GM15510 (cell line): ENCODE results near the gene GALNT18.

Experiments
- POLR2A ChIP-seq: IDR thresholded peaks from 3 replicates; pipeline ENCODE4 v1.6.1; 2011; ENCODE audit warnings: borderline replicate concordance; ENCODE audit not compliant: insufficient read length; ENCODE audit errors: extremely low read depth

GALNT18 gene

DNA sequence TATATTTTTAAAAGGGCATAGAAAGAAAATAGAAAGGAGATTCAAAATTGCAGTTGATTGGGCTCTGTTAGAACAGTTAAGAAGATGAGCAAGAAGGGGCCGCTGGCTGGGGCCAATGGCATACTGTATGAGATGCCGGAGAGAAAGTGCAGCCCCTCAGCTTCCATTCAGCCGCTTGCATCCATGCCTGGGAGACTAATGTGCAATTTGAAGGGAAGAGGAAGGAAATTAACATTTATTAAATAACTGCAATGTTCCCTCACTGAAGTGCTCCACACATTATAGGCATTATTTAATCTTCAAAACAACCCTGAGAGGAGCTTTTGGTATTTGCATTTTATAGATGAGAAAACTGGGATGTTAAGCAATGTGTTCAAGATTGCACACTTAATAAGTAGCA, 224.0 kb downstream of the GALNT18 start:
- no peak for TF ChIP-seq POLR2A

DNA sequence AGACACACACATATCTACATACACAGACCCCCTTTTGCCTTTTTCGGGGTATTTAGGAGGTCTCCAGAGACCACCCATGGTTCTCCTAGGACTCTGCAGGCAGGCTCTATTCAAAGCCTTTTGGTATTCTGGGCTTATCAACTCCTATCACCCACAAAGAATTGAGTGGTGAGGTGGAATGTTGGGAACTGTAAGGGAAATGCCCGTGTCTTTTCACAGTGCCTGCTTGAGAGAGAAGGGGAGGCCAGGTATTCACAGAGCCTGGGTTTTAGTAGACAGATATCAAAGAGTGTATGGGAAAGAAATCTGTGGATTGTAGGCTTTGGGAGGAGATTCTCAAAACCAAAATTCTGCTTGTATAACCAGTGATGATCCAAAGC, 224.8 kb downstream of the GALNT18 start:
- no peak for TF ChIP-seq POLR2A

DNA sequence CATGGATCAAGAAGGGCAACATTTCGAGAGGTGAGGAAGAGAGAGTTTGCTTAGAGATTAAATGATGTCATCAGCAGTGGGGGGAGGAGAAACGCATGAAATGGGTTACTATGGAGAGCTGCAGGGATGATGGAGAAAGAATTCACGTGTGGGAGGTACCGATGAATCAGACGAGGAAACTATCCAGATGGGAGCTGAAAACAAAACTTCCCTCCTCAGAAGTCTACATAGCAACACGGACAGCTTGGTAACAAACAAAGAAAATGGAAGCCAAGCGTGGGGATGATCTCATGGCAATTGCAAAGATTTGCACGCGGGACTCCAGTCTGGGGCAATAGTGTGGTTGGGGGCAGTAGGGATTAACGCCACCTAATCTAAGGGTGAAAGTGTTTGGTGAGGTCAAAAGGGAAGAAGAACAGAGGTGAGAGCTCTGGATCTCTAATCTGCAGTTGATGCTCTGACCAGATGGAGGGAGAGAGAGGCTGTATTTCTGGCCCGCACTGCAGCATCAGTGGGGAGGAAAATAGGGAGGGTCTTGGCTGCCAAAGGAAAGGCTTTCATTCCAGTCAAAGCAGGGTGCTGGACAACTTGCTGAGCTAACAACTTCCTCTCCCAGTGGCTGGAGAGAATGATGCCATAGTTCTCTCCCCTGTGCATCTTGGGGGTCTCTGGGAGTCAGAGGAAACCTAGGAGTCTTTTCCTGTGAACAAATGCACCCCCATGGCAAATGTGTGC, 225.3 kb downstream of the GALNT18 start:
- no peak for TF ChIP-seq POLR2A

DNA sequence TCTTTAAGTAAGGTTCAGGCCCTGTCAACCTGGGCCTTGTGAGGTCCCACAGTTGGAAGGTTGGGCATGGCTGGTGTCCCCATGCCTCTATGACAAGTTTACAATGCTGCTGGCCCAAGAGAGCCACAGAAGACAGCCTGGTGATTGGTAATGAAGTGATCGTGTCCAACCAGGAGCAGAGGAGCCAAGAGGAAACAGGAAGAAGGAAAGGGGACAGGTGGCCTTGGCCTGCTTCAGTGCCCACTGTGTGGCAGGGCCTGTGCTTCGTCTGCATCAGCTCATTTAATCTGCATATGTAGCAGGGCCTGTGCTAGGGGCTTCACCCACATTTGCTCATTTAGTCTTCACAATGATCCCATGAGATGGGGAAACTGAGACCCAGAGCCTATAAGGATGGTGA, 226.7 kb downstream of the GALNT18 start:
- TF ChIP-seq POLR2A = no peak

DNA sequence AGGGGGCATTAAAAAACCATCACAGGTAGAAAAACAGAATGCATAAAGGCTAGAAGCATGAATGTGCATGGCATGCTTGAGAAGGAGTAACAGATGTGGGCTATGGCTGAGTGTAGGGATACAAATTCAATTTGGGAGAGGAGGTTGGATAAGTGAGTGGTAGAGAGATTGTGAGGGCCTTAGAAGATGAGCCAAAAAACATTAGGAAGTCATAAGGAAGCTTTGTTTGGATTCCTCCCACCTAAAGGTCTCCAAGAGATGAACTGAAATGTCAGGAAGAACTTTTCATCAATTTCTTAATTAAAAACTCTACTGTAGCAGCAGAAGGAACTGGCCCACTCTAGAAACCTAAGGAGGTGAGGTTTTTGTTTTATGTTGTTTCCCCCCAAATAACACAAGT, 227.6 kb downstream of the GALNT18 start:
- TF ChIP-seq POLR2A = no peak

DNA sequence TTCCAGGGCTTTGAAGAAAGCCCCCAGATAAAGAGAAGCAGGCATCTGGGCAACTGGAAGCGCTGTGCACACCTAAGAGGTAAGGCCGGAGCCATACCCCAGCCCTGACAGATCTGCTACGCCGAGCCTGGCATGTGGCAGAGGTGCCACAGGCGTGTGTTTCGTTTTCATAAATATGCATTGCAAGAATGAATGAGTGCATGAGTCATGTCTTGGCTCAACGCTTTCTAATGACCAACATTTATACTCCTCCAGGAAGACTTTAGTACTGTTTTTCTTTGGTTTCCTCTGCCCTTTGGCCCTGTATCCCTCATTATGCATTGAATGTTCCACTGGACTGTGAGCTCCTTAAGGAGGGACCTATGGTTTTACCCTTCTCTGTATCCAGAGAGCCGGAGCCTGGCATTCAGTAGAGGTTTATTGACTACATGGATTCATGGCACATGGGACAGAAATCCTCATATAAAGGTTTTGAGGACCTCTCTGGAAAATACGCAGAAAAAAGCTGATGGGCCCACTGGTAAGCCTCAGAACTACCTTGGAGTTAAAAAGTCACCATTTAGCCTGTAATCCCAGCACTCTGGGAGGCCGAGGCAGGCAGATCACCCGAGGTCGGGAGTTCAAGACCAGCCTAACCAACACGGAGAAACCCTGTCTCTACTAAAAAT, 229.9 kb downstream of the GALNT18 start:
- no peak for TF ChIP-seq POLR2A

DNA sequence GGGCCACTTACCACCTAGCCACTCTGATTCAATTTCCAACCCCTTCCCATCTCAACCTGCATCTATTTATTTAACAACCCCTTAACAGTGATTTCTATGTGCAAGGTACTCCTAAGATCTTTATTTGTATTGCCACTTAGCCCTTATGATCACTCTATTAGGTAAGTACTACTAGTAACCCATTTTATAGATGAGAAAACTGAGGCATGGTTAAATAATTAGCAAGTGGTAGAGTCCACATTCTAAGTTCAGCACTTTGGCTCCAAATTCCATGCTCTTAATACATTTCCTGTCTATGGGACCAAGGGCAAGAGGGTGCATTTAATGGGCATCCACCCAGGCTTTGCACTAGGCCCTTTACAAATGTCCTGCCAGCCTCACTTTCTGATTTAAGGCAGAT, 230.6 kb downstream of the GALNT18 start:
- no peak for TF ChIP-seq POLR2A

DNA sequence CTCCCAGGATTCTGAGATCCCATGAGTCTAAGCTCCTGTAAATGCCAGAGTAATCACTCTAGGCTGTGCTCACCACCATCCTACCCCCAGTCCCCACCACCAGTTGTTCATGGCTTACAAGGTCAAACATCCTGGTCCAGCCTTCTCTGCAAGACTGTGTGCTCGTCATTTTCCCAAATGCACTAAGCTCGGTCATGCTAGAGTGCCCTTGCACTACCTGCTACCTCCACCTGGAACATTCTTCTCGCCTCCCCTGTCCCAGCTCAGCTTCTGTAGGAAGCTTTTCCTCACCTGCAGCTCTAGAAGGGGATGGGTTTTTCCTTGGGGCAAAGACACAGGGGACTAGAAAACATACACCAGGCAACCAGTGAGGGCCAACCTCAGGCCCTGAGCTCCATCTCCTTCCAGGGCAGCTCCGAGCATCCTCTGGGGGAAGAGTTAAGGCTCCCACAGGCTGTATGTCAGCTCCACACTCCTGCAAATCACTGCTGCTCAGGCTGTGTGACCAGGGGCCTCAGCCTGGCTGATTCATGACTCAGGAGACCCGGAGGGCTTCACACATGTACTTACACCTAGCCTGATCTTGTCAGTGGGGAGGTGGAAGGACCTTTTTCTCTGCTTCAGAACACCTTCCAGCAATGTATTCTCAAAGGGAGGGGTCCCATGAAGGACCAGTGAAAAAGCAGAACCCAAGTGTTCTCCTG, 231.6 kb downstream of the GALNT18 start:
- TF ChIP-seq POLR2A = no peak

DNA sequence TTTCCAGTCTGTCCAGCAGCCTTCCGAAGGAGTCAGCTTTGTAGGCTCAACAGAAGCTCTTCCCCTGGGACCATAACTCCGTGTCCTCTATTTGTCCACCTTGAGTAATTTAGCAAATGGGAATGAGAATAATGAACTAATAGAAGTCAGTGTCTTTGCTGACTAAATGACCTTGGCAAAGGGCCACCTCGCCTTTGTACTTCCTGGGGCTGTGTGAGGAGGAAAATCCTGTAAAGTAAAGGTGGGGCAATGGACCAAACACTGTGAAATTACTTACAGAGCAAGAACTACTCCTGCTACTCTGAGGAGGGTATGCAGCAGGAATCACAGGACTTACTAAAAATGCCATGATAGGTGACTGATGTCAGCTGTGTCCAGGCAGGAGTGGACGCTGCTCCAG, 232.6 kb downstream of the GALNT18 start:
- no peak for TF ChIP-seq POLR2A

DNA sequence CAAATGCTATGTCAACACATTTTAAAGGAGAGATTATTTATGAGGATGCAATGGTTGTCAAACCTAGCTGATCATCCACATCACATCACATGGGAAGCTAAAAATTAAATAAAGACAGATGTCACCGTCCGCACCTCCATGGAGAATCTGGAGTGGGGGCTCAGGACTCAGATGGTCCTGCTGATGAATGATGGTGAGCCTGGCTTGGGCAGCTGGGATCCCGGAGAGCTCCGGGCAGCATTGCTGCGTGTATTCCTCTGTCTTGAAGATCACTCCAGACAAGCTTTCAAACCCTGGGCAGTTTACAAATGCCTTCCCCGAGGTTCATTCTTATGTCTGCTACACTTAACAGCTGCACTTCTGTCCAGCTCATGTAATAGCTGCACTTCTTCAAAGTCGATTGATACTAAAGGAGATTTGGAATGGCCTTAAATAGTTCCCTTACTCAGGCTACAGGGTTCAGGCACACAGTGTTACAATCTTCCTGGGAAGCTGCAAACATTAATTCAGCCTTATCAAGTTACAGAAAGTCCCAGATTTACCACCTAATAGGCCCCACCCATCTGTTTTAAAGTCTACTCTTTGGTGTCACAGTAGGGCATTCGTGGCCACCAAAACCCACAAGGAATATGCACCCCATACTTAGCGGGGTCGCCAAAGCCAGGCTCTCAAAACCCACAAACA, 234.0 kb downstream of the GALNT18 start:
- no peak for TF ChIP-seq POLR2A

DNA sequence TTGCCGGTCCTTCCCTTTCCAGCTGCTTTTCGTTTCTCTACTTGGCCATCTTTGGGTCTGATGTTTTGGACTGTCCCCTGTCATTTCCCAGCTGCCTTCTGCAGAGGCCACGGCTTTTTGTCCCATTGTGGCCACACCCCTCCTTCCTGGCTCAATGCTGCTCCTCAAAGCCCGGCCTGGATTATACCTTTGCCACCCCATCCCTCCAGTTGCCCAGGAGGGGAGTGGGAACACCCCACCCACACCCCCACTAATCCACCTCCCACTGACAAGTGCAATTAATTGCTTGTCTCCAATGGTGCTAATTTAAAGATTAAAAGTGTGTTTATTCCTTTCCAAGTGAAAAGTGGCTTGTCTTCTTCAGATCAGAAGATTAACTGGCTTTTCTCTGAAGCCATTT, 234.6 kb downstream of the GALNT18 start:
- TF ChIP-seq POLR2A = no peak

DNA sequence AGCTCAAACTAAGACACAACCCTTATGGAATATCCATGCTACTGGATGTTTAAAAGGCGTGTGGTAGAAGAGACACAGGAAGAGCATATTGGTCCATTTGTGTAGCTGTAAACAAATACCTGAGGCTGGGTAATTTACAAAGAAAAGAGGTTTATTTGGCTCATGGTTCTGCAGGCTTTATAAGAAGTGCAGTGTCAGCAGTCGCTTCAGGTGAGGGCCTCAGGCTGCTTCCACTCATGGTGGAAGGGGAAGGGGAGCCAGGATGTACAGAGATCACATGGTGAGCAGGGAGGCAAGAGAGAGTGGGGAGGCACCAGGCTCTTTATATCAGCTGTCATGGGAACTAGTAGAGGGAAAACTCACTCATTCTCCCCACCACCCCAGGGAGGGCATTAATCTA, 237.0 kb downstream of the GALNT18 start:
- no peak for TF ChIP-seq POLR2A

DNA sequence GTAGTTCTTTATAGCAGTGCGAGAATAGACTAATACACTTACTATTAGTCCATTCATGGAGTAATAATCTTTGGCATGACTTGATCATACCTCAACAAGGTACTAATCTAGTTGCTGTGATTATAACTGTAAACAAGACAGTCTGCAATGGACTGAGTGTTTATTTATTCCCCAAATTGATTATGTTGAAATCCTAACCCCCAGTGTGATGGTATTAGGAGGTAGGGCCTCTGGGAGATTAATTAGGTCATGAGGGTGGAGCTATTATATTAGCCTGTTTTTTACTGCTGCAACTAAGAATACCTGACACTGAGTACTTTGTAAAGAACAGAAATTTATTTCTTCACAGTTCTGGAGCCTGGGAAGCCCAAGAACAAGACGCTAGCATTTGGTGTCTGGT, 237.8 kb downstream of the GALNT18 start:
- no peak for TF ChIP-seq POLR2A

DNA sequence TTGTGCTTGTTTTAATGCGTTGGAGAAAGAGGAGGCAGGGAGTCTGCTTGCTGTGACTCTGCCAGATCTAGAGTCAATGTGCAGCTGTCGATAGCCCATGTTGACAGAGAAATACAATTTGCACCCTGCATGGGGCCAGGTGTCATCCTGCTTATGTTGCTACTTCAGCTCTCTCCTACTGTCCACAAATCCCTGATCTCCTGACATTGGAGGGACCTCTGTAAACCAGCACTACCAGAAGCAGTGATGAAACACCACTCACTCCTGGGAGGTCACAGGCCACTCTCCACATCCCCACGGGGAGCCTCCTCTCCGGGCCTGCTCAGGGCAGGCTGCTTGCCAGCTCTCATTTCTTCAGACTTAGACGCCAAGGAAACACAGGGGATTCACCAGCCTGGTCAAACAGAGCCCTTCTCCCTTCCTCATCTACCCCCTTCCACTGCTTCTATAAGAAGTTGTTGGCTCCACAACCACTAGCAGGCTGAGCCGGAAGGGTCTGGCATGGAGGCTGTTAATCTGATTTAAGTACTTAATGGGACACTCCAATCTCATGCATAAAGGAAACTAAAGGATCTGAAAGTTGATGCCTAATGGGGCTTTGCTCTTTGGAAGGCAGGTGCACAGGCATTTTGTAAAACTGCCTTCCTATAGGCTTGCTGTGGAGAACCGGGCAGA, 238.8 kb downstream of the GALNT18 start:
- TF ChIP-seq POLR2A = no peak
